ENCODE results near the gene ZNF195.
"Not testable (repeated sequence)": the region's sequence is repeated elsewhere in the genome, so short reads cannot be mapped to it uniquely, and the experiment has no call there.

- TF ChIP-seq CTCF (IDR thresholded peaks at IDR 0.05; ENCODE audit: low read depth, low read length, poor library complexity, severe bottlenecking); EZH2phosphoT487 (IDR thresholded peaks at IDR 0.05; ENCODE audit: borderline replicate concordance, low read length): not testable (repeated sequence)
Measured at GRCh38 chr11:3419496-3419895, 40.5 kb upstream of the ZNF195 start.

Data from DOHH2 (cell line).